HuH-7 (cell line): ENCODE data around the gene LRFN3.
"Not testable (repeated sequence)": the region's sequence is repeated elsewhere in the genome, so short reads cannot be mapped to it uniquely, and the experiment has no call there.

Experiments used
- DNase-seq: peaks from one replicate; pipeline ENCODE4 v3.0.0; 2011; ENCODE audit warnings: low spot score

LRFN3 gene

DNA sequence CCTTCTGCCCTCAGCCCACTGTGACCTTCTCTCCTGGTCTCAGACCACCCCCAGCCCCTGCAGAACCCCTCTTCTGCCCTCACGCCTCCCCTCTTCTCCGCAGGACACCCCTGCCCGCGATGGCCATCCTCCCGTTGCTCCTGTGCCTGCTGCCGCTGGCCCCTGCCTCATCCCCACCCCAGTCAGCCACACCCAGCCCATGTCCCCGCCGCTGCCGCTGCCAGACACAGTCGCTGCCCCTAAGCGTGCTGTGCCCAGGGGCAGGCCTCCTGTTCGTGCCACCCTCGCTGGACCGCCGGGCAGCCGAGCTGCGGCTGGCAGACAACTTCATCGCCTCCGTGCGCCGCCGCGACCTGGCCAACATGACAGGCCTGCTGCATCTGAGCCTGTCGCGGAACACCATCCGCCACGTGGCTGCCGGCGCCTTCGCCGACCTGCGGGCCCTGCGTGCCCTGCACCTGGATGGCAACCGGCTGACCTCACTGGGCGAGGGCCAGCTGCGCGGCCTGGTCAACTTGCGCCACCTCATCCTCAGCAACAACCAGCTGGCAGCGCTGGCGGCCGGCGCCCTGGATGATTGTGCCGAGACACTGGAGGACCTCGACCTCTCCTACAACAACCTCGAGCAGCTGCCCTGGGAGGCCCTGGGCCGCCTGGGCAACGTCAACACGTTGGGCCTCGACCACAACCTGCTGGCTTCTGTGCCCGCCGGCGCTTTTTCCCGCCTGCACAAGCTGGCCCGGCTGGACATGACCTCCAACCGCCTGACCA lies 3.3 kb downstream of the LRFN3 start:
- DNase-seq, result no peak

DNA sequence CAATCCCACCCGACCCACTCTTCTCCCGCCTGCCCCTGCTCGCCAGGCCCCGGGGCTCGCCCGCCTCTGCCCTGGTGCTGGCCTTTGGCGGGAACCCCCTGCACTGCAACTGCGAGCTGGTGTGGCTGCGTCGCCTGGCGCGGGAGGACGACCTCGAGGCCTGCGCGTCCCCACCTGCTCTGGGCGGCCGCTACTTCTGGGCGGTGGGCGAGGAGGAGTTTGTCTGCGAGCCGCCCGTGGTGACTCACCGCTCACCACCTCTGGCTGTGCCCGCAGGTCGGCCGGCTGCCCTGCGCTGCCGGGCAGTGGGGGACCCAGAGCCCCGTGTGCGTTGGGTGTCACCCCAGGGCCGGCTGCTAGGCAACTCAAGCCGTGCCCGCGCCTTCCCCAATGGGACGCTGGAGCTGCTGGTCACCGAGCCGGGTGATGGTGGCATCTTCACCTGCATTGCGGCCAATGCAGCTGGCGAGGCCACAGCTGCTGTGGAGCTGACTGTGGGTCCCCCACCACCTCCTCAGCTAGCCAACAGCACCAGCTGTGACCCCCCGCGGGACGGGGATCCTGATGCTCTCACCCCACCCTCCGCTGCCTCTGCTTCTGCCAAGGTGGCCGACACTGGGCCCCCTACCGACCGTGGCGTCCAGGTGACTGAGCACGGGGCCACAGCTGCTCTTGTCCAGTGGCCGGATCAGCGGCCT lies 4.1 kb downstream of the LRFN3 start:
- DNase-seq, result no peak

DNA sequence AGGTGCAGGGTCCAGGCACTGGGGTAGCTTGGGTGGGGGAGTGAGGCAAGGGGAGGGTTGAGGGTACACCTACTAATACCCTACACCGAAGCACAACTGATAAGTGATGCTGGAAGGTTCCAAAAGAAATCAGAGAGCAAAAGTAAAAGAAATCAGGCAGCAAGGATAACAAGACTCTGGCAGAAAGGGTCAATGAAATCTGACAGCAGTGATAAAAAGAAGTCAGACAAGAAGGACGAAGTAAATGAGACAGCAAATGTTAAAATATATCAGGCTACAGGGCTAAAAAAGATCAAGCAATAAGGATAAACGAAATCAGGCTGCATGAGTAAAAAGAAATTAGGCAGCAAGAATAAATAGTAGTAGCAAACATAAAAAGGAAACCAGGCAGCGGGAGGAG lies 4.7 kb downstream of the LRFN3 start:
- DNase-seq, result no peak

GRCh38 chr19:35942235-35942634 lies 6.1 kb downstream of the LRFN3 start:
- no peak for DNase-seq

- DNase-seq, result no peak
Measured at GRCh38 chr19:35943321-35944301, 7.4 kb downstream of the LRFN3 start.

- no peak for DNase-seq
Measured at GRCh38 chr19:35944556-35944955, 8.4 kb downstream of the LRFN3 start.

DNA sequence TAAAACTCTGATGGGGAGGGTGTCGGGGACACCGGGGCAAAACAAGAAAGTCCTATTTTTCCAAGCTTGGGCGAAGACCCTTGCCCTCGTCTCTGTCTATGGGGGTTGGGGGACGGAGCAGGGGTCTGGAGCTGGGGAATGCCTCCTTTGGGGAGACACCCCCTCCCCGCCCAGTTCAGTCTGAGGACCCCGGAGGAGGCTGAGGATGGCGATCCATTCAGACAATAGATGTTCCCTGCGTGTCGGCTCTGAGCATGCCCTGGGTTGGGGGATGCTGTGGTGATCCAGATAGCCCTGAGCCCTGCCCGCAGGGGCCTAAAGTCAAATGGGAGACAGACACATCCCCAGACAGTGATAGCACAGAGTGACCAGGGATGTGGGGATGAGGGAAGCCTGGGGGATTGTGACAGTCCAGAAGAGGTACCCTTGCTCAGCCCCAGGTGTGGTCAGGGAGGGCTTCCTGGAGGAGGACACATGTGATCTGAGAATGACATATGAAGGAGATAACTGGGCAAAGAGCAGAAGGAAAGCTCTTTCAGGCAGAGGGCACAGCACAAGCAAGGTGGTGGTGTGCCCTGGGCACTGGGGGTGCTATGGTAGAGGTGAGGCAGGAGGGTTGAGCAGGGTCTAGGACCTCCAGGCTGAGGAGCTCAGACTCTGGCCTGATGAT lies 9.1 kb downstream of the LRFN3 start:
- DNase-seq, result no peak

DNA sequence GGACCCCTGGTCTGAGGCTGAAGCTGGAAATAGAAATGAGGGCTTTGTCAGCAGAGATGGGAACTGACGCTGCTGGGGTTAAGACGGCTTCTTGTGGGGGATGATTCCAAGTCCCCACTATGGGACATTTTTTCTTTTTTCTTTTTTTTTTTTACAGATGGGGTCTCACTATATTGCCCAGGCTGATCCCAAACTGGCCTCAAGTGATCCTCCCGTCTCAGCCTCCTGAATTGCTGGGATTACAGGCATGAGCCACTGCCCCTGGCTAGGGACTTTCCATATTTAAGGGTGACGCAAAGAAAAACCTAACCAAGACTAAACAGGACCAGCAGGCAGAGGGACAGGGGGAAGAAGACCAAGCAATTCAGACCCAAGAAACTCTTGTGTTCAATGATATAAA lies 10.0 kb downstream of the LRFN3 start:
- DNase-seq, result no peak

DNA sequence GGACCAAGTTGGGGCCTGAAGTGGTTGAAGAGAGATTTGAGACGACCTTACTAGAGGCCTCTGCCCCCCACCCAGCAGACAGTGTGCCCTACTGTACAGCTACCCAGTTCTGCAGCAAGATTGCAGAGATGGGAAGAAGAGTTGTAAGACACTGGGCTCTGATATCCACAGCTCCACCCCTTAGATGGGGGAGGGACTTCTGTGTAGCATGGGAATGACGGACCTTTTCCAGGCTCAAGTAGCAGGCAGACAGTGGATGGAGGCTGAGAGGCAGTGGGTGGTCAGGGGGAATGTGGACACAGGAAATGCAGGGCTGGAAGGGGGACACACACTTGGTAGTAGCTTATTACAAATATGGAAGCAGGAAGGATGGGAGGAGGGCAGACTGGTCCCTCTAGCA lies 13.0 kb downstream of the LRFN3 start:
- DNase-seq, result no peak

- no peak for DNase-seq
Measured at GRCh38 chr19:35955881-35956634, 19.9 kb downstream of the LRFN3 start.

DNA sequence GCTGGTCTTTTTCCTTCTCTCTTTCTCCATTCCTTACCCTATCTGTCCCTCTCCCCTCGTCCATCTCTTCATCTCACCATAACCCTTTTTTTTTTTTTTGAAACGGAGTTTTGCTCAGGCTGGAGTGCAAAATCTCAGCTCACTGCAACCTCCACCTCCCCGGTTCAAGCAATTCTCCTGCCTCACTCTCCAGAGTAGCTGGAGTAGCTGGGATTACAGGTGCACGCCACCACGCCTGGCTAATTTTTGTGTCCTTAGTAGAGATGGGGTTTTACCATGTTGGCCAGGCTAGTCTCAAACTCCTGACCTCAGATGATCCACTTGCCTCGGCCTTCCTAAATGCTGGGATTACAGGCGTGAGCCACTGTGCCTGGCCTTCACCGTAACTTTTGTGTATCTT lies 21.2 kb downstream of the LRFN3 start:
- not testable (repeated sequence) for DNase-seq

GRCh38 chr19:35958660-35959039 lies 22.5 kb downstream of the LRFN3 start:
- no peak for DNase-seq

- DNase-seq, result no peak
Measured at GRCh38 chr19:35959040-35959967, 23.1 kb downstream of the LRFN3 start.

- DNase-seq, result no peak
Measured at GRCh38 chr19:35959968-35960320, 23.8 kb downstream of the LRFN3 start.

DNA sequence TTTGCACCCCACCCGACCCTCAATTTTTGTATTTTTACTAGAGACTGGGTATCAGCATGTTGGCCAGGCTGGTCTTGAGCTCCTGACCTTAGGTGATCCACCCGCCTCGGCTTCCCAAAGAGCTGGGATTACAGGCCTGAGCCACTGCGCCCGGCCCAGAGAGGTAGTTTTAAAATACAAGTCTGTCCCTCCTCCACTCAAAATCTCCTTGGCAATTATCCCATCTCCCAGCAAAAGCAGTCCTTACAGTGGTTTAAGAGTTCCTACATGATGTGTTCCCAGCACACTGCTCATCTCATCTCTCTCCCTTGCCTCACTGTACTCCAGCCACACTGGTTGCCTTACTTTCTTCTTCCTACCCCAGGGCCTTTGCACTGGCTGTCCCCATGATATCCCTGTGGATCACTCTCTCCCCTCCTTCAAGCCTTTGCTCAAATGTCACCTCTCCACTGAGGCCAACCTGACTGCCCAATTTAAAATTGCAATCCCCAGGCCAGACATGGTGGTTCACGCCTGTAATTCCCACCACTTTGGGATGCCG lies 24.3 kb downstream of the LRFN3 start:
- DNase-seq, result no peak

DNA sequence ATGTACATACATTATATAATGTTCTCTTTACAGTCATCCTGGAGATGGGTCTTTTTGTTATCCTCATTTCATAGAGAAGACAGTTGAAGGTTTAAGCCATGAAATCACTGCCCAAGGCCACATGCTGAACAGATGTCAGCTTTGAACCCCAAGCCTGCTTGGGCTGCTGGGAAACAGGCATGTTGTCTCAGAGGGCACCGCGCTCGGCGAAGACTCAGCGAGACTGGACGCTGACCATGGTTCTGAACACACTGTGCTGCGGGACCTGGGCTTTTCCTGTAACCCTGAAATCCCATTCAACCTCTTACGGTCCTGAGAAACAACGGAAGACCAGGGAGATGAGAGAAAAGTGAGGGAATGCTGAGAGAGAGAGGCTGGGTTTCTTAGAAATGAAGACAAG lies 27.3 kb downstream of the LRFN3 start:
- DNase-seq, result peak; percentile 71

DNA sequence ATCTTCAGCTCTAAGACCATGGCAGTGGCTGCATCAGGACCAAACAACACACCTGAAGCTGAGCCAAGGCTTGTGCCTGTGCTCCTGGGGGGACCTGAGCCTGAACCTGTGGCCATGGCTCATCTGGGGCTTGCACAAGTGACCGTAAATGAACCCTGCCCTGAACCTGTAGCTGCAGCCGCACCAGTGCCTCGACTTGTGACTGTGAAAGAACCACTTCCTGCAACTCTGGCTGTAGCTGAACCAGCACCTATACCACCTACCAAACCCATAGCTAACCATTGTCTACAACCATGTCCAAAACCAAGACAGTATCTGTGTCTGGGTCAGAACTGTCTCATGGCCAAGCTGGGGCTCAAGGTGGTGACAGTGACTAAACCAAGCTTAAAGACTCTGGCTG lies 30.6 kb downstream of the LRFN3 start:
- DNase-seq, result no peak

DNA sequence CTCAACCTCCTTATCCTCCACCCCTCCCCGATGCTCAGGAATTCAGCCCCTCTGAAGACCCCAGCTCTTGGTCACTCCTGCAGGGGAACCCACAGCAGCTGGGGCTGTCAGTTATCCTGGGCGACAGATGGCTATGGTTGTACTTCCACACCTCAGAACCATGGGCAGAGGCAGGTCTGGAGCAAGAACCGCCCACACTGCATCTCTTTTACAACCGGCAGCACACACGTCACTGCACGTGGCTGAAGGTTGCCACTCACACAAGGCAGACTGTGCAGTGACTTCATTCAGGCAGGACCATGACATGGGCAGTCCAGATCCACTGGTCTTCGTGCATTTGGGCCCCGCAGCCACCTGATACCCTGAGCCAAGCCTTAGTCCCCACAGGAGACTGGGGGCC lies 37.3 kb downstream of the LRFN3 start:
- no peak for DNase-seq

DNA sequence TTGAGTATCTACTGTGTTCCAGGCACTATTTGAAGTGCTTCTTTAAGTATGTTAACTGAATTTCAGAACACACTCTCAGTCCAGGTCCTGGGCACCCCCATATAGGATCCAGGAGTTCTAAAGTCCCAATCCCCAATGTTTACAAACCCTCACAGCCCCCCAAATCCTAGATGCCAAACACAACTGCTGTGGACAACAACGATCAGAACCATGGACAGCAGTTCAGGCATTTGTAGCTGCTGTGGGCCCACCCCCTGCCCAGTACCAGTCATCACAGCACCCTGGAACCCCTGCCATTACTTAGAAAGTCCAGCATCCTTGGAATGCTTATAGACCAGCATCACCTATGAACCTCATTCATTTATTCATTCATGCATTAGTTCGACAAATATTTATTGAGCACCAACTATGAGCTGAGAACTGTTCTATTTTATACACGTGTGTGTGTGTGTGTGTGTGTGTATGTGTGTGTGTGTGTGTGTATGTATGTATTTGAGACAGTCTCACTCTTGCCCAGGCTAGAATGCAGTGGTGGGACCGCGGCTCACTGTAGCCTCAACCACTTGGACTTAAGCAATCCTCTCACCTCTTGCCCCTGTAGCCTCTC lies 39.5 kb downstream of the LRFN3 start:
- DNase-seq, result peak; percentile 68
